Stimulated activated CD8-positive, alpha-beta memory T cell treated with anti-CD3 and anti-CD28 coated beads, Interleukin-15, amount 100 ng/mL, for 24 hours (primary cell): ENCODE data around the gene CDA.

ENCODE experiments used
- DNase-seq: peaks from one replicate; pipeline ENCODE4 v3.0.0-alpha.2; 2020; ENCODE audit warnings: low read depth

The CDA gene

GRCh38 chr1:20615946-20616846 is 27.3 kb downstream of the CDA start:
- DNase-seq = no peak

GRCh38 chr1:20616847-20617487 is 28.1 kb downstream of the CDA start:
- DNase-seq = no peak

- no peak for DNase-seq
Observed at GRCh38 chr1:20618550-20618949, 29.7 kb downstream of the CDA start.

GRCh38 chr1:20619999-20620398 is 31.1 kb downstream of the CDA start:
- DNase-seq = no peak

- DNase-seq = no peak
Observed at GRCh38 chr1:20621012-20621411, 32.1 kb downstream of the CDA start.

GRCh38 chr1:20624709-20625108 is 35.8 kb downstream of the CDA start:
- DNase-seq = no peak

- DNase-seq = no peak
Observed at GRCh38 chr1:20625176-20626097, 36.5 kb downstream of the CDA start.

GRCh38 chr1:20626098-20626427 is 37.2 kb downstream of the CDA start:
- DNase-seq = no peak

- no peak for DNase-seq
Observed at GRCh38 chr1:20626524-20626923, 37.6 kb downstream of the CDA start.

GRCh38 chr1:20630729-20631128 is 41.8 kb downstream of the CDA start:
- no peak for DNase-seq

GRCh38 chr1:20632386-20632785 is 43.5 kb downstream of the CDA start:
- DNase-seq = no peak

- DNase-seq = peak; percentile 90
Observed at GRCh38 chr1:20633190-20634064, 44.5 kb downstream of the CDA start, which contains the start of gene PINK1. Gene PINK1 (plus strand): TSS chr1:20633458. CDS start chr1:20633549, 91 bp downstream.

GRCh38 chr1:20634065-20634593 is 45.2 kb downstream of the CDA start:
- no peak for DNase-seq

GRCh38 chr1:20634594-20635084 is 45.7 kb downstream of the CDA start:
- DNase-seq = no peak

GRCh38 chr1:20636785-20637347 is 48.0 kb downstream of the CDA start:
- no peak for DNase-seq

GRCh38 chr1:20640183-20640597 is 51.3 kb downstream of the CDA start:
- no peak for DNase-seq

GRCh38 chr1:20641975-20642374 is 53.1 kb downstream of the CDA start:
- DNase-seq = no peak

- no peak for DNase-seq
Observed at GRCh38 chr1:20643080-20643479, 54.2 kb downstream of the CDA start.

GRCh38 chr1:20644416-20644815 is 55.5 kb downstream of the CDA start:
- no peak for DNase-seq

GRCh38 chr1:20645414-20645813 is 56.5 kb downstream of the CDA start:
- DNase-seq = no peak

- no peak for DNase-seq
Observed at GRCh38 chr1:20648438-20648837, 59.5 kb downstream of the CDA start.
